Panc1 (cell line): ENCODE results near the gene DOK6.

ENCODE experiments used
- CTCF ChIP-seq: fragments of 450-650 bp; IDR thresholded peaks from 2 replicates; pipeline ENCODE4 v1.5.1; 2017; ENCODE audit warnings: mild to moderate bottlenecking
- POLR2AphosphoS5 ChIP-seq: IDR thresholded peaks from 2 replicates; pipeline ENCODE4 v1.6.1; 2012; ENCODE audit warnings: mild to moderate bottlenecking, low read depth, low read length, moderate library complexity
- SIN3A ChIP-seq: IDR thresholded peaks from 2 replicates; pipeline ENCODE4 v1.6.1; 2012; ENCODE audit warnings: low read depth, mild to moderate bottlenecking, low read length, moderate library complexity, borderline replicate concordance; ENCODE audit not compliant: insufficient read depth

GRCh38 chr18:69770238-69770637 is 369.6 kb downstream of the DOK6 start:
- TF ChIP-seq CTCF, result no peak
- no peak for TF ChIP-seq POLR2AphosphoS5
- TF ChIP-seq SIN3A, result no peak
